Myocyte (in vitro differentiated cells): ENCODE measurements around the gene METAP1D. TPM values are rescaled to one million over a fixed set of nuclear protein-coding genes. Genes with fewer than 3 reads are reported as not detected.

Experiments used
- DNase-seq: peaks from one replicate; pipeline ENCODE4 v3.0.0-alpha.2; 2012; ENCODE audit warnings: low read depth
- total RNA-seq: library from RNA; depleted of rRNA; stranded (reverse); fragments of >200 nt; gene quantifications from 2 replicates; pipeline ENCODE4 v1.2.3, GENCODE V29; 2014

METAP1D gene
- total RNA-seq, 1 donor from 2014 or later = 11.0 TPM

- no peak for DNase-seq
Observed at GRCh38 chr2:172129404-172129803, 129.7 kb downstream of the METAP1D start.

Other genes starting within 250 kb of the METAP1D start
- gene SLC25A12, start 105.7 kb upstream of the METAP1D start, total RNA-seq = 25.3 and 32.3 TPM in 2 replicates
- 50.2 and 52.2 TPM in 2 replicates for gene HAT1, start 77.5 kb upstream of the METAP1D start, total RNA-seq
- 0.78 and 0.94 TPM in 2 replicates for gene DLX1, start 85.6 kb downstream of the METAP1D start, total RNA-seq
- gene DLX2, start 102.9 kb downstream of the METAP1D start, total RNA-seq = 0.47 and 0.67 TPM in 2 replicates